HCT116 (cell line): ENCODE results near the gene FBXL14. TPM values are rescaled to one million over a fixed set of nuclear protein-coding genes. Genes with fewer than 3 reads are reported as not detected.
A peak's percentile ranks its signal among the peaks of the same experiment; 100 is the strongest.

Source experiments
- ATAC-seq: fragments of 200-7000 bp; cut with Tn5 transposase; 2 replicates; pipeline ENCODE4 v1.9.1; 2020; ENCODE audit warnings: mild to moderate bottlenecking, moderate library complexity
- BruUV-seq: library from RNA; stranded (reverse); fragments of 400-500 nt; replicated peaks from 2 replicates; lab custom pipeline; 2021; lab: Mats Ljungman, UMichigan
- CTCF ChIA-PET: fragments of 300-600 bp; sonication (Branson Sonifier 250); formaldehyde crosslinking; loops from one replicate; lab custom pipeline; 2021; ENCODE audit warnings: antibody characterized with exemption; lab: Charles Lee
- POLR2A ChIA-PET: fragments of 300-600, 350-600 bp; sonication (Branson Sonifier 250); formaldehyde crosslinking; loops from one replicate; lab custom pipeline; 2021; ENCODE audit warnings: antibody characterized with exemption; lab: Charles Lee
- RAD21 ChIA-PET, 2 experiments: fragments of 300-600 bp; sonication (Branson Sonifier 250); formaldehyde crosslinking; loops; one replicate each; lab custom pipeline; 2023; ENCODE audit warnings: low total read pairs in 2 of 2; ENCODE audit not compliant: uncharacterized antibody in 2 of 2, unreplicated experiment in 2 of 2, low non-redundant PET in 1 of 2; lab: Charles Lee
- DNase-seq: peaks from one replicate; pipeline ENCODE4 v3.0.0-alpha.2; 2010; ENCODE audit warnings: low read depth, low spot score
- H2AFZ ChIP-seq: fragments of 200-600 bp; shearing (Covaris generic), sonication (generic); 2 replicates; pipeline ENCODE4 v1.6.1; 2017; ENCODE audit warnings: low read depth, mixed run types, mixed read lengths, antibody characterized with exemption, low read length; ENCODE audit not compliant: poor library complexity, severe bottlenecking
- H3K27ac ChIP-seq: 2 replicates; pipeline ENCODE4 v1.5.1; 2012; ENCODE audit warnings: low read depth, low read length
- H3K27me3 ChIP-seq: fragments of 200-600 bp; sonication (generic); 2 replicates; pipeline ENCODE4 v1.6.1; 2016; ENCODE audit warnings: mixed run types, low read length, mixed read lengths; ENCODE audit not compliant: insufficient read depth
- H3K36me3 ChIP-seq, 2 experiments: fragments of 200-500 bp in 1 of 2; fragments of 200-600 bp in 1 of 2; sonication (Bioruptor generic) in 1 of 2; sonication (generic) in 1 of 2; 2 replicates each; pipeline versions ENCODE4 v1.5.1 to v1.6.1; 2014 to 2016; ENCODE audit warnings: low read length in 2 of 2, inconsistent platforms in 1 of 2, mixed read lengths in 1 of 2, mixed run types in 1 of 2; ENCODE audit not compliant: insufficient read depth in 2 of 2, control insufficient read depth in 1 of 2
- H3K4me1 ChIP-seq, 2 experiments: fragments of 200-600 bp in 1 of 2; sonication (generic) in 1 of 2; 2 replicates each; pipeline versions ENCODE4 v1.5.1 to v1.6.1; 2012 to 2017; ENCODE audit warnings: low read length in 2 of 2, inconsistent platforms in 1 of 2, mild to moderate bottlenecking in 1 of 2, mixed read lengths in 1 of 2, mixed run types in 1 of 2, moderate library complexity in 1 of 2; ENCODE audit not compliant: insufficient read depth in 2 of 2, control insufficient read depth in 1 of 2
- H3K4me2 ChIP-seq: fragments of 200-600 bp; sonication (generic); 2 replicates; pipeline ENCODE4 v1.6.1; 2017; ENCODE audit warnings: mixed run types, low read length, mixed read lengths
- H3K4me3 ChIP-seq, 2 experiments: fragments of 200-600 bp in 1 of 2; sonication (generic) in 1 of 2; replicated peaks in 1 of 2; 2 replicates each; pipeline ENCODE4 v1.5.1; 2011 to 2016; ENCODE audit warnings: low read length in 2 of 2, control low read depth in 1 of 2, low read depth in 1 of 2, mild to moderate bottlenecking in 1 of 2, mixed read lengths in 1 of 2, mixed run types in 1 of 2
- H3K79me2 ChIP-seq: fragments of 200-600 bp; sonication (generic); 2 replicates; pipeline ENCODE4 v1.6.1; 2017; ENCODE audit warnings: mild to moderate bottlenecking, mixed run types, low read length, moderate library complexity, mixed read lengths; ENCODE audit not compliant: insufficient read depth
- H3K9ac ChIP-seq: fragments of 200-600 bp; sonication (generic); 2 replicates; pipeline ENCODE4 v1.6.1; 2016; ENCODE audit warnings: low read length, mixed read lengths
- H3K9me2 ChIP-seq: fragments of 200-600 bp; sonication (generic), shearing (Covaris generic); 2 replicates; pipeline ENCODE4 v1.6.1; 2017; ENCODE audit warnings: mixed run types, mild to moderate bottlenecking, moderate library complexity; ENCODE audit not compliant: insufficient read depth
- H3K9me3 ChIP-seq, 2 experiments: fragments of 200-500 bp in 1 of 2; fragments of 200-600 bp in 1 of 2; sonication (Bioruptor generic) in 1 of 2; sonication (generic) in 1 of 2; 2 replicates each; pipeline ENCODE4 v1.6.1; 2014 to 2017; ENCODE audit warnings: low read length in 2 of 2, mixed read lengths in 2 of 2, inconsistent platforms in 1 of 2, low read depth in 1 of 2, mild to moderate bottlenecking in 1 of 2, mixed run types in 1 of 2, moderate library complexity in 1 of 2; ENCODE audit not compliant: control insufficient read depth in 1 of 2, insufficient read depth in 1 of 2
- H4K20me1 ChIP-seq: fragments of 200-600 bp; sonication (generic), shearing (Covaris generic); 2 replicates; pipeline ENCODE4 v1.6.1; 2017; ENCODE audit warnings: mixed run types, mild to moderate bottlenecking, moderate library complexity; ENCODE audit not compliant: insufficient read depth
- CBX3 ChIP-seq: IDR thresholded peaks from 2 replicates; pipeline ENCODE4 v1.6.1; 2012; ENCODE audit warnings: low read depth
- CEBPB ChIP-seq: IDR thresholded peaks from 2 replicates; pipeline ENCODE4 v1.6.1; 2012; ENCODE audit warnings: low read depth
- EGR1 ChIP-seq: IDR thresholded peaks from 2 replicates; pipeline ENCODE4 v1.6.1; 2012; ENCODE audit warnings: low read depth
- ELF1 ChIP-seq: IDR thresholded peaks from 2 replicates; pipeline ENCODE4 v1.6.1; 2012; ENCODE audit warnings: low read depth, borderline replicate concordance
- JUND ChIP-seq: IDR thresholded peaks from 2 replicates; pipeline ENCODE4 v1.6.1; 2012
- POLR2A ChIP-seq: IDR thresholded peaks from 2 replicates; pipeline ENCODE4 v1.7.0; 2011; ENCODE audit warnings: borderline replicate concordance; ENCODE audit not compliant: insufficient read depth, insufficient read length; ENCODE audit errors: extremely low read depth
- RAD21 ChIP-seq: IDR thresholded peaks from 2 replicates; pipeline ENCODE4 v1.6.1; 2012; ENCODE audit warnings: low read depth, mild to moderate bottlenecking
- SIN3A ChIP-seq: IDR thresholded peaks from 2 replicates; pipeline ENCODE4 v1.6.1; 2012; ENCODE audit warnings: low read depth
- SP1 ChIP-seq: IDR thresholded peaks from 2 replicates; pipeline ENCODE4 v1.6.1; 2012; ENCODE audit warnings: low read depth
- YY1 ChIP-seq: IDR thresholded peaks from 2 replicates; pipeline ENCODE4 v1.6.1; 2011; ENCODE audit warnings: low read length, low read depth, moderate library complexity, mild to moderate bottlenecking; ENCODE audit not compliant: insufficient replicate concordance; ENCODE audit errors: extremely low read depth
- ZFX ChIP-seq: fragments of 450-650 bp; IDR thresholded peaks from 2 replicates; pipeline ENCODE4 v1.6.1; 2017
- intact Hi-C: fragments of 100-400 bp; cut with micrococcal nuclease; formaldehyde crosslinking; loops from 2 replicates; pipeline ENCODE4 v1.10.0; 2022
- total RNA-seq: library from RNA; stranded (reverse); gene quantifications from one replicate; pipeline ENCODE4 v1.2.1, GENCODE V29; 2021; ENCODE audit not compliant: unreplicated experiment

FBXL14 gene
- total RNA-seq, 1 experiment from 2014 or later, result 19.0 TPM

- BruUV-seq, result no TSS peak
- TF ChIP-seq JUND (peak; percentile 33; the same call in 1 of the 2 replicates), SIN3A (no peak), EGR1 (no peak), CBX3 (peak; percentile 34; the same call in 1 of the 2 replicates)
- Histone ChIP-seq H3K9me3 (peaks cover 0 to 3% of the 10 kb centered on the region in 2 experiments; a peak in 1 of 4 replicates), H3K4me2 (peak overlapping the region; percentile 67), H3K27ac (no peak overlapping the region), H3K9me2 (no peaks in the 10 kb centered on the region), H3K27me3 (peaks cover 10% of the 10 kb centered on the region; the same call in 1 of the 2 replicates), H3K4me1 (peaks cover 16 to 18% of the 10 kb centered on the region in 2 experiments), H3K4me3 (peak overlapping the region in 1 of 2 experiments; percentile 32; a peak in 1 of 4 replicates), H3K9ac (no peak overlapping the region), H3K79me2 (no peaks in the 10 kb centered on the region), H3K36me3 (no peaks in the 10 kb centered on the region), H2AFZ (no peak overlapping the region), H4K20me1 (no peaks in the 10 kb centered on the region)
- POLR2A ChIA-PET, result no interaction called here
- intact Hi-C loops, result no loop called here
- peak; percentile 84 for ATAC-seq
- DNase-seq, result peak; percentile 32
- CTCF ChIA-PET, result no interaction called here
- RAD21 ChIA-PET, result no interaction called here
These were observed 75.5 kb downstream of the FBXL14 start for GRCh38 chr12:1518591-1519516.

- RAD21 ChIA-PET, result interaction anchor here in 1 of 2 experiments (0.9 kb wide), 1 partner anchor 65 kb away, joined by 6 read pairs; no protein-coding TSS in a partner anchor
- Histone ChIP-seq H3K79me2 (no peaks in the 10 kb centered on the region), H4K20me1 (no peaks in the 10 kb centered on the region), H3K9me2 (no peaks in the 10 kb centered on the region), H3K9me3 (peaks cover 0 to 3% of the 10 kb centered on the region in 2 experiments; a peak in 1 of 4 replicates), H3K4me1 (peaks cover 16 to 18% of the 10 kb centered on the region in 2 experiments), H3K9ac (no peak overlapping the region), H3K4me2 (peak overlapping the region; percentile 67; the same call in 1 of the 2 replicates), H3K36me3 (no peaks in the 10 kb centered on the region), H3K4me3 (no peak overlapping the region), H3K27ac (no peak overlapping the region), H3K27me3 (peaks cover 10% of the 10 kb centered on the region; the same call in 1 of the 2 replicates), H2AFZ (no peak overlapping the region)
- CTCF ChIA-PET, result interaction anchor here (0.6 to 1.5 kb wide), 3 partner anchors 65 to 400 kb away, joined by 3 read pairs; no protein-coding TSS in a partner anchor
- BruUV-seq, result no TSS peak
- ATAC-seq, result no peak
- TF ChIP-seq RAD21 (no peak), POLR2A (no peak), CEBPB (no peak), ZFX (no peak), ELF1 (no peak), SP1 (no peak), SIN3A (no peak), YY1 (no peak)
- intact Hi-C loops, result no loop called here
- DNase-seq, result no peak
- POLR2A ChIA-PET, result no interaction called here
These were observed 76.5 kb downstream of the FBXL14 start for GRCh38 chr12:1517734-1518525.
